M059J (cell line): ENCODE data around the gene ZNF723. TPM values are rescaled to one million over a fixed set of nuclear protein-coding genes. Genes with fewer than 3 reads are reported as not detected.
A peak's percentile ranks its signal among the peaks of the same experiment; 100 is the strongest.
"Not testable (repeated sequence)": the region's sequence is repeated elsewhere in the genome, so short reads cannot be mapped to it uniquely, and the experiment has no call there.

ENCODE experiments used
- DNase-seq: peaks from one replicate; pipeline ENCODE4 v3.0.0-alpha.2; 2012; ENCODE audit warnings: low read depth
- total RNA-seq: library from RNA; depleted of rRNA; stranded (reverse); fragments of >200 nt; shearing (Covaris generic); gene quantifications from 2 replicates; pipeline ENCODE4 v1.2.3, GENCODE V29; 2014; rRNA removed

The ZNF723 gene
- total RNA-seq = not detected in 2 replicates

DNA sequence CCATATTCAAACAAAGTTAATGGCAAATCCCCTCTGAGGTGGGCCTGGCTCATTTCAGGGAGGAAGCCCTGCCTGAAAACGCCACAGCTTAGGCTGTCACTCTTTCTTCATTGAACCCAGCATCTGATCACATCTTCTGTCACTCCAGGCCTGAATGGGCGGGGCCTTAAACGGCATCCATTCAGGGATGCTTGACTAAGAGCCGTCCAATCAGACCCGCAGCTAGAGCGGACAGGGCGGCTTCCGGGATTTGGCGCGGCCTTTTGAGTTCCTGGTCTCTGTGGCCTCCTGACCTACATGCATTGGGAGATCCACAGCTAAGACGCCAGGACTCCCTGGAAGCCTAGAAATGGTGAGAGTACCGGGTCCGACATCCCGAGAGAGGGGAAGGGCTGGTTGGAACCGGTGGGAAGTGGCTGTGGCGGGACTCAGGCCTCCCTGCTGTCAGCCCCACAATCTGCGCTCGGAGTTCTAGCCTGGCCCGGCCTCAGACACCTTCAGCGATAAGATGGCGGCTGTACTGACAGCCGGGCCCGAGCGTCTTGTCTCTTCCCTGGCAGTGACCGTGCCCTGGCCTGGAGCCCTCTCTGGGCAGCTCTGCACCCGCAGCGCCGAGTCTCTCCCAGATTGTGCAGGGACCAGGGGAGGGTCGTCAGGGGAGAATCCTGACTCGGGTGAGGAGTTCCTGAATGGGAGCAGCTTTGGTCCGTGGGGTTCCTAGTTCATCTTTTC is at the start of gene ZNF723:
Gene ZNF723, plus strand, starts transcription at position 261 of the 732 bp plus-strand sequence. Its CDS starts 89 bp downstream, at position 350.
- DNase-seq = no peak

DNA sequence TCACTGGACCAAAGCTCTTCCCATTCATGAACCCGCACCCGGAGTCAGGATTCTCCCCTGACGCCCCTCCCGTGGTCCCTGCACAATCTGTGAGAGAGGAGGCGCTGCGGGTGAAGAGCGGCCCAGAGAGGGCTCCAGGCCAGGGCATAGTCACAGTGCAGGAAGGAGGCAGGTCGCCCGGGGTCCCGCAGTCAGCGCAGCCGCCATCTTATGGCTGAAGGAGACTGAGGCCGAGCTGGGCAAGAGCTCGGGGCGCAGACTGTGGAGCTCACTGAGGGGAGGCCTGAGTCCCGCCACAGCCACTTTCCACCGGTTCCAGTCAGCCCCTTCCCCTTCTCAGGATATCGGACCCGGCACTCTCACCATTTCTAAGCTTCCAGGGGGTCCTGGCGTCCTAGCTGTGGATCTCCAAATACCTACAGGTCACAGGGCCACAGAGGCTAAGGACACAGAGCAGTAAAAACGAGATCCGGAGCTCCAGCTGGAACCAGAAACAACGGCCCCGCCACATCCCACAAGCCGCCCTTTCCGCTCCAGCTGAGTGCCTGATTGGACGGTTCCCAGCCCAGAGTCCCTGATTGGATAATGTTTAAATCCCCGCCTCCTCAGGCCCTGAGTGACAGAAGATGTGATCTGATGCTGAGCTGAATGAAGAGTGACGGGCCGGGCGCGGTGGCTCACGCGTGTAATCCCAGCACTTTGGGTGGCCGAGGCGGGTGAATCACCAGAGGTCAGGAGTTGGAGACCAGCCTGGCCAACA is 48.3 kb upstream of the ZNF723 start, which contains the start of gene ZNF99:
Gene ZNF99, minus strand, starts transcription at position 501 of the 760 bp plus-strand sequence. Its CDS starts 135 bp downstream, at position 366.
- no peak for DNase-seq

DNA sequence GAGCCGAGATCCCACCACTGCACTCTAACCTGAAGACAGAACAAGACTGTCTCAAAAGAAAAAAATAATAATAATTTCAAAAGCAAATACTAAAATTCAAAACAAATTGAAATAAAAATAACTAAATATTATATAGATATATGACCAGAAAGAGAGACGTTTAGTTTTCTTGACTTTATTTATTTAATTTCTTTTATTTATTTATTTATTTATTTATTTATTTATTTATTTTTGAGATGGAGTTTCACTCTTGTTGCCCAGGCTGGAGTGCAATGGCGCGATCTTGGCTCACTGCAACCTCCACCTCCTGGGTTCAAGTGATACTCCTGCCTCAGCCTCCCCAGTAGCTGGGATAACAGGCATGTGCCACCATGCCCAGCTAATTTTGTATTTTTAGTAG is 39.2 kb upstream of the ZNF723 start:
- not testable (repeated sequence) for DNase-seq

DNA sequence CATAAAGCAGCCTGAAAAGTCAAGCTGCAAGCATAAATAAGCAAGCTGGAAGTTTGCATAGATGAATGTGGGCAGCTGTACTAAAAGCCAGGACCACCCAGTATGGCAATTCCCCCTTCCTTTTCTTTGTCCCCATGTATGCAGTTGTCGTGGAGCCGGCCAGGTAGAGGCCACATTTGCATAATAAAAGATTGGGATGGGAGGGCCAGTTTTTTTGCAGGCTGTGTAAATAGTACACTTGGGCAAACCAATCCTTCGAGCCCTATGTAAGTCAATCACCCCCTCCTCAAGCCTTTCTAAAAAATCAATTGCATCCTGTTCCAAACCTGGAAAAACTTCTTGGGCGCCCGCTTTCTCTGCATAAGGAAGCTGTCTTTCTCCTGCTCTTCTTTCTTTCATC is 35.1 kb upstream of the ZNF723 start:
- no peak for DNase-seq

DNA sequence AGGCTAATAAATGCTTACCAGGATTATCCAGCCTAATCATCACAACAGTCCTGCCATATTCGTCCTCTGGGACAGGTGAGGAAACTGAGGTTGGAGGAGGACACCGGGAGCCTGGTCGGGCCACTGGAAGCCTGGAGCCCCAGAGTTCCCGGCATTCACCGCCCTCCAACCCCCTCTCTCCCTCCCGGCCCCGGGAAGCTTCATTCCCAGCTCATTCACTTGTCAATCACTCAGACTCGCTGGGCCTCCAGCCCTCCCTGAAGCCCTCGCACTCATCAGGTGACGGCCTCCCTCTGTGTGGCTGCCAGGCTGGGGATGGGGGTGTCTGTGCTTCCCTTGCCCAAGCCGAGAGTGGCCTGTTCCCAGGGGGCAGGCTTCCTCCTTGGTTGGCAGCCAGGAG is 25.7 kb upstream of the ZNF723 start:
- DNase-seq = no peak

DNA sequence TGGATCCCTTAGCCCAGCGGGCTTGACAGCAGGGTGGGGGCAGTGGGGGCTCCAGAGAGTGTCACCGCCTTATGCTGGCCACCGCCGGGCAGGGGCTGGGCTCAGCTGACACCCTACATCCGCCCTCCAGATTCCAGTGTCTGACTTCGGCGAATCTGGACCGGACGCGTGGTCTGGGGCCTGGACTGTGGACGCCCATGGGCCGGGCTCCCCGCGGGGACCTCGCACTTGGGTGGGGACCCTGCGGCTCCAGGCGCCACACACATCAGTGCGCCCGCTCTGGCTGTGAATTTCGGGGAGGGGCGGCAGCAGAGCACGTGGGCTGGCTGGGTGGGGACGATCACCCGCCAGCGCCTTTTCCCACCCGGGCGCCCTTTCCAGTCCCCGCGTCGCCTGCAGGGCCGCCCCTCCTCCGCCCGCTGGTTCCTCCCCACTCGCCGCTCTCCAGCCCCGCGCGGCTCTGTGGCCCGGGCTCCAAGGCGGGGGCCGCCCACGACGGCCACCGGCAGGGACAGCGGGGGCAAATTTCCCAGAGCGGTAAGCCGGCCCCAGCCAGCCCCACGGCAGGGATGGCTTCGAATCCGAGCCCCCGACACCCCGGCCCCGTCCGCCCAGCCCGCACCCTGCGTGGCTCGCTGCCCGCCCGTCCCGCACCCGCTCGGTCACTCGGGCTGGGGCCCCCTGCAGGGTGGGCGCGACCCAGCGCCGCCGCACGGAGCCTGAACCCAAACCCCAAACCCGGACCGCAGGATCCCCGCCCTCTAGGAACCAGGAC is 24.8 kb upstream of the ZNF723 start:
- DNase-seq = no peak

DNA sequence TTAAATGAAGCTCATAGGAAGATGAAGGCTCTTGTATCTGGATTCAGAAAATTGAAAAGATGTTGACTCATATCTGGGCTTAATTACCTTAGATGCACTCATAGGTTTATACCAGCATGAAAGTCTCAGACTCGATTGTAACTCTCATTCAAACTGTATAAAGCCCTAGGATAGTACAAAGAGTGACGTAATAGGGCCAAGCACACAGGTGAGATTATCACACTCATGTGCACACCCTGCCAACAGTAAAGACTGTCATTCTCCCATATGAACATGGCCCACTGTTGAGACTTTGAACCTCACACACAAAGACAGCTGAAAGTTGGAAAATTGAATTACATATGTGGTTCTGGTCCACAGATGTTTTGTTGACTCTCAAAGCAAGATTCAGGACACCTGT is 18.0 kb upstream of the ZNF723 start:
- no peak for DNase-seq

DNA sequence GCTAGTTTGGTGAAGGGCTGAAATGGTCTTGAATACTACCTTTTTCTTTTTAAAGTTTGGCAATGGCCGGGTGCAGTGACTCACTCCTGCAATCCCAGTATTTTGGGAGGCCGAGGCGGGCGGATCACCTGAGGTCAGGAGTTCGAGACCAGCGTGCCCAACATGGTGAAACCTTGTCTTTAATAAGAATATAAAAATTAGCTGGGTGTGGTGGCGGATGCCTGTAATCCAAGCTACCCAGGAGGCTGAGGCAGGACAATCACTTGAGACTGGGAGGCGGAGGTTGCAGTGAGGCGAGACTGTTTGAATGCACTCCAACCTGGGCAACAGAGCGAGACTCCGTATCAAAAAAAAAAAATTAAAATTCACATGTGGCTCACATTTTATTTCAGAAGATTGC is 880 bp upstream of the ZNF723 start:
- no peak for DNase-seq

DNA sequence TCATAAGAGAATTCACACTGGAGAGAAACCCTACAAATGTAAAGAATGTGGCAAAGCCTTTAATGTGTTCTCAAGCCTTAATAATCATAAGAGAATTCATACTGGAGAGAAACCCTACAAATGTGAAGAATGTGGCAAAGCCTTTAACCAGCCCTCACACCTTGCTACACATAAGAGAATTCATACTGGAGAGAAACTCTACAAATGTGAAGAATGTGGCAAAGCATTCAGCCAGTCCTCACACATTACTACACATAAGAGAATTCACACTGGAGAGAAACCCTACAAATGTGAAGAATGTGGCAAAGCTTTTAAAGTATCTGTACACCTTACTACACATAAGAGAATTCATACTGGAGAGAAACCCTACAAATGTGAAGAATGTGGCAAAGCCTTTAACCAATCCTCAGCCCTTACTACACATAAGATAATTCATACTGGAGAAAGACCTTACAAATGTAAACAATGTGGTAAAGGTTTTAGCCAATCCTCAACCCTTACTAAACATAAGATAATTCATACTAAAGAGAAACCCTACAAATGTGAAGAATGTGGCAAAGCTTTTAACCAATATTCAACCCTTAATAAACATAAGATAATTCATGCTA is 25.7 kb downstream of the ZNF723 start:
- not testable (repeated sequence) for DNase-seq

DNA sequence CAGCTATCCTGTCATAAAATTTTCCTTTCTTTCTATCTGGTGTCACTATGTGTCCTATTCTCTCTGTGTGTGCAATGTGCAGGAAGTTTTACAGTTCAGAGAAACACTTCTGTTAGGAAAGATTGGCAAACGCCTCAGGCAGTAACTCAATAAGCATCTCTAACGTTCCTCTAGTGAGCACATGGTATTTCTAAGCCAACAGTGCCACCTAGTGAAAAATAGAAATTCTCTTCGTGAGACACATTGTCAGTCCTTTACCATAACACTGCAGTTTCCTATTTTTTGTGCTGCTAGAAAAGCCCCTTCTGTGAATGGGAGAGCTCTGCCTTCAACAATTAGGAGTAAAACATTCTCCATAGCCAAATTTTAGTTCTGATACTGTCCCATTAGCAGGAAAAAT is 50.7 kb downstream of the ZNF723 start:
- peak; percentile 19 for DNase-seq

DNA sequence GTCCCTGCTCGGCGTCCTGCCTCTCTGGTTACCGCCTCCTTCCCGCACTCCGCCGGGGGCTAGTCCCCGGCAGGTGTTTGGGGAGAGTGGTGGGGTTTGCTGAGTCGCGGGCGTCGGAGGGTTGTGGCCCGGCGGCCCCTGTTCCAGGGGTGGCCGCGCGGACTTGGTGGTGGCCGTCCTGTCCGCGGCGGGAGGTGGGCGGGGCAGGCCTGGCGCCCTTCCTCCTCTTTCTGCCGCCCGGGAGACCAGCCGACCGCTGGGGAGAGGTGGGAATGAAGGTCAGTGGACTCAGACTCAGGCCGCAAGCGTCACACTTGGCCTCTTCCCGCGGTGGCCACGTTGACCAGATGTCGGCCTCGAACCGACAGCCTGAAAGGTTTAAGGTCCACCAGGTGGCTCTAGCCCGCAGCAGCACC is 61.8 kb downstream of the ZNF723 start:
- DNase-seq = no peak

DNA sequence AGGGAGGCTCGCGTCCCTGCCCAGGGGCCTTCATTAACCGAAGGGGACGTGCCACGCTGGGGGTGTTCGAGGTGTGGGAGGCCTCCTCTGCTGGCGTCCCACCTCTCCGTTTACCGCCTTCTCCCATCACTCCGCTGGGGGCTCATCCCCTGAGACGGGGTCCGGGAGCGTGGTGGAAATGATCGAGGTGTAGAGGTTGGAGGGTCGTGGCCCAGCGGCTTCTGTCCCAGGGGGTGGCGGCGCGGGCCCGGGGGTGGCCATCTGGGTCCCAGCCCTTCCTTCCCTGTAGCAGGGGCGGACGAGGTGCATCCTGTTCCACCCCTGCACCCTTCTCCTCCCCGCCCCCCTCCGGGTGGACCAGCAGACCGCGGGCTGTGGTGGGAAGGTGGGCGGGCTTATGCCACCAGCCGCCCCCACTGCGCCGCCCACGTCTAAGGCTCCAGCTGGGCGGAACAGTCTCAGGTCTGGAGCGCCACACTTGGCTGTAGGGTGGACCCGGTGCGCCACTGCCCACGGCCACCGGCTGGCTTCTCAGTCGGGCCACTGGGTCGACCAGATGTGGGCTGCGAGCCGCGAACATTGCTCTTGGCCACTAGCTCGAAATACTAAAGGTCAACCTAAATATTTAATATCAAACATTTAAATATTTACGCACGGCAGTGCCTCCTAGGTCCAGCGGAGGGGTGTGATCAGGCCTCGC is 69.5 kb downstream of the ZNF723 start:
- DNase-seq = no peak

Other genes with a start within 250 kb of the ZNF723 start
- gene ZNF492, start 198.0 kb upstream of the ZNF723 start, total RNA-seq = not detected in 2 replicates
- gene ZNF99, start 48.1 kb upstream of the ZNF723 start, total RNA-seq = not detected in 2 replicates
- gene ZNF728, start 170.9 kb downstream of the ZNF723 start, total RNA-seq = not detected in 2 replicates